ENCODE data around the gene C13orf46.

C13orf46 gene

DNA sequence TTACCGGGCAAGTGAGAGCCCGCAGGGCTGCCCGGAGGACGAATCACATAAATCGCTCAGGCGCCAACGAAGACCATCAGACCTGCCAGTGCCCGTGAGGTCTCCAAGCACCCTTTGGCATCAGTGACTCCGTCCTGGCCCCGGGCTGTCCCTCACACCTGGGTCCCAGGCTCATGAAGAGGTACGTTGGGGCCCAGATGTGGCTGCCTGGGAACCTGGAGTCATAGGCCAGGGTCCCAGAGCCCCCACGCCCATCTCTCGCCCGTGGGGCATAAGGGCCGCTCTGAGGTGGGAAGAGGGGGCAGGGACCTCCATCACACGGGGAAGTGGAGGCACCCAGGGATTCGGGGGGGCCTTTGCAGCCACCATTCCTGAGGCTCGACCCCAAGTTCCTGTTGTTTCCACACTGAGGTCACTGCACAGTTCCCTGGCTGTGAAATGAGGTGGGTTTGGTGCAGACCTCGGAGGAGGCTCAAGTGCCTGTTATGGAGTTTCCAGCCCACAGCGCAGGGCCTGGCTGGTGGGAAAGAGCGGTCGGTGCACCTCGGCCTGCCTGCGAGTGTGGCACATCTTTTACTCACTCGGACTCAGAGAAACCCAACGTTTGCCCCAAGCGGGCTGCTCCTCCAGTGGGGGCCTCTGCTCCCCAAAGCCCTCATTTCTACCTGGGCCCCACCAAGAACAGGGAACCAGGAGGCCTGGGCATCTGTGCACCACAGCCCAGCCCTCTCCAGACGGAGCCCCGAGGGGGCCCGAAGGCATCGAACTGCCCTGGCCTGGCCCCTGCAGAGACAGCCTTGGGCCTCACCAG is 35.9 kb upstream of the C13orf46 start:
- DNase-seq = no peak

GRCh38 chr13:114008964-114009589 is 35.2 kb upstream of the C13orf46 start:
- no peak for DNase-seq

DNA sequence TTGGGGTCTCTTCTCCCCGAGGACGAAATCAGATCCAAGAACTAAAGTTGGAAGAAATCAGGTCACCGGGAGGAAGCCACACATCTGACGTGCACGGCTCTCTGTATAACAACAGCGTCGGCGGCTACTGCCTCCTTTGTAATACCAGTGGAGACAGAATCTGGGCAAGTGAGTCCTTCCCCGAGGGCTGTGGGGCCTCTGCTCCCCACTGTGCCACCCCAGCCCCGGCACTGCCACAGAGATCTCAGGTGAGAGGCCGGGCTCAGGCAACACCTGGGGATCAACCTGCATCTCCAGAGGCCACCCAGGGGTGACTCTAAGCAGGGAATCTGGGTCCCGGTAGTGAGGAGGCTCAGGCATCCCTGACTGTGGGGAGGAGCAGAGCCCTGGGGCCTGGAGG is 33.7 kb upstream of the C13orf46 start:
- DNase-seq = no peak

DNA sequence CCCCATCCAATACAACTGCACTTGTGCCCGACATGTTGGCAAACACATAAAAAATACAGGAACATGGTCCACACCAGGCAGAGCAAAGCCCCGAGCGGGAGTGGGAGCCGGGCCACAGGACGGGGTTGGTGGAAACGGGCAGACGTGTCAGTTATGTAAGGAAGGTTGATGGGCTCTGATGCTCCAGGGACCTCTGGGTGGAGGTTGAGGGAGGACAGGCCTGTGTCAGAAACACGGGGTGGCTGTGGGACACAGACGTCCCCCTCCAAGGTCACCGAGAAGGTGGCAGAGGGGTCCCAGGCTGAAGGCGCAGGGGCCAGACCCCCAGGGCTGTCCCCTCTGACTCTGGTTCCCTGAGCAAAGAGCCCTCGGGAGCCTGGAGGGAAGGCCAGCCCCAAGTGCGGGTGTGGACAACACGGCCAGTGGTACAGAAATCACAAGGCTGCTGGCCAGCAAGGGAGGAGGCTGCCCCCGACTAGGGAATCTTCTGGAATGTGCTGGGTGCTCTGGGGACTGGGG is 31.4 kb upstream of the C13orf46 start:
- DNase-seq = no peak

DNA sequence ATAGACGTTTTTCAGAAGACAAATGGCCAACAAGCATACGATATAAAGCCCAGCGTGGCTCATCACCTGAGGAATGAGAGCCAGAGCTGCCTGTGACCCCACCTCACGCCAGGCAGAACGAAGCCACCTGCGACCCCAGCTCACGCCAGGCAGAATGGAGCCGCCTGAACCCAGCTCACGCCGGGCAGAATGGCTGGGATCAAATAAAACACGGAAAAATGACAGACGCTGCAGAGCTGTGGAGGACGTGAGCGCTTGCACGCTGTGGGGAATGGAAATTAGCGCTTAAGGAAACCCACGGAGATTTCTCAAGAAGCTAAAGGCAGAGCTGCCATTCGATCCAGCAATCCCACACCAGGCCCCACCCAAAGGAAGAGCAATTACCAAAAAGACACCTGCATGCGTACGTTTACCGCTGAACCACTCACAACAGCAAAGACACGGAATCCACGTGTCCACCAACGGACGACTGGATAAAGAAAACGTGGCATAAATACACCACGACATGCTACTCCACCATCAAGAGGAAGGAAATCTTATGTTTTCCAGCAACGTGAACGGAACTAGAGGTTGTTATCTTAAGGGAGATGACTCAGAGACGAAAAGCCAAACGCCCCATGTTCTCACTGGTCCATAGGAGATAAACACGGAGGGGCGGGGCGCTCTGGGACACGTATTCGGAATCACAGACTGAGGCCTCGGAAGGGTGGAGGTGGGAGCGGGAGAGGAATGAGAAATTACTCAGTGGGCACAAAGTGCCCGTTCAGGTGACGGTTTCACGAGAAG is 30.7 kb upstream of the C13orf46 start:
- DNase-seq = no peak

DNA sequence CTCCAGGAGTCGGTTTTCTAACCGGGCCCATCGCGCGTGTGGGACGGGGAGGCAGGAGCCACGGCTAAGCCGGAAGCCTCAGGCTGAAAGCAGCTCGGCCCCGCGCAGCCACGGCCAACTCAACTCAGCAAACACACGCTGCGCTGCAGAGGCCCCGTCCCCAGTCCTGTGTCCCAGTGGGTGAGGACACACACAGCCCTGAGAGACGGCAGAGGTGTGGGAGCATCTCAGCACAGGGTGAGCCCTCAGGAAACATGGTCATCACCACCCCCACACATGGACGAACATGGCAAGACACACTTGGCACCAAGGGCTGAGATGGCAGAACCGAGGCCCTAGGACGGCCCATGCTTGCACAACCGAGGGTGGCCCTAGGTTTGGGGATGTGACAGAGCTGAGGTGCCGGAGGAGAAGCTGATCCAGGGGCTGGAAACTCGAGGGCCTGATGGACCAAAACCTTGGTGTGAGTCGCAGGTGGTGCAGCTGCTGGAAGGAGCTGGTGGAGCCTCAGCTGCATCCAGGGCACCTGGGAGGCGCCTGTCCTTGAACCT is 29.0 kb upstream of the C13orf46 start:
- DNase-seq = no peak

DNA sequence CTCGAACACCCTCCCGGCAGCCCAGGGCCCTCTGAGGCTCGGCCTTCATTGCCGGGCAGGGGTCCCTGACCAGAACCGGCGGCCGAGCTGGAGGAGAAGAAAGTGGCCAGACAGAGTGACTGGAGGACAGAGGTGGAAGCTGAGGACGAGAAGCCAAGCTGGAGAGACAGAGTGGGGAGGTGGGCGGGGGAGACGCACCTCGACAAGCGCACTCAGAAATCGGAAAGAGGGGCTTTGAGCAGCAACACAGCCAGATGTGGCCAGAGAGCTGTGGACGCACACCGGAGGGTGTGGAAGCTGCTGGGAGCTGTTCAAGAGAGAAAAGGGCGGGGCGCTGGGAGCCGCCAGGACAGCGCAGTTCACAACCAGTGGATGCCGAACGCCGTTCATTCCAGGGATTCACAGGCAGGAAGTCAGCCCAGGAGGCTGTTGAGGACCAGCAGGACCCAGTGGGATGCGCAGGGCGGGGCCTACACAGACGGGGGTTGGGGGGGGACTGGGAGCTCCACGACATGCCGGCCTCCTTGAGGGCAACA is 28.2 kb upstream of the C13orf46 start:
- no peak for DNase-seq

DNA sequence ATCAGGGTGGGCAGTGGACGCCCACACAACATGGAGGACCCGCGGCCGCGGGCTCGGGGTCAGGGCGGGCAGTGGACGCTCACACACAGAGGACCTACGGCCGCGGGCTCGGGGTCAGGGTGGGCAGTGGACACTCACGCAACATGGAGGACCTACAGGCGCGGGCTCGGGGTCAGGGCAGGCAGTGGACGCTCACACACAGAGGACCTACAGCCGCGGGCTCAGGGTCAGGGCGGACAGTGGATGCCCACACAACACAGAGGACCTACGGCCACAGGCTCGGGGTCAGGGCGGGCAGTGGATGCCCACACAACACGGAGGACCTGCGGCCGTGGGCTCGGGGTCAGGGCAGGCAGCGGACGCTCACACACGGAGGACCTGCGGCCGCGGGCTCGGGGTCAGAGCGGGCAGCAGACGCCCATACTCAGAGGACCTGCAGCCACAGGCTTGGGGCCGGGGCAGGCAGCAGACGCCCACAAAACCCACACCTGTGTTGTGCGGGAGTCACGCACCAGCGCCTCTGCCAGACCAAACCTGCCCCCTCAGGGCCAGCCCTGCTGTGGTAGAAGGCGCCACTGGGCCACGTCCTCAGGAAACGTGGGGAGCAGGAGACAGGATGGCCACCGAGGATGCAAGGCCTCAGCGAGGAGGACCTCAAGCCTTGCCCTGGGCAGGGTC is 27.6 kb upstream of the C13orf46 start:
- DNase-seq = no peak

DNA sequence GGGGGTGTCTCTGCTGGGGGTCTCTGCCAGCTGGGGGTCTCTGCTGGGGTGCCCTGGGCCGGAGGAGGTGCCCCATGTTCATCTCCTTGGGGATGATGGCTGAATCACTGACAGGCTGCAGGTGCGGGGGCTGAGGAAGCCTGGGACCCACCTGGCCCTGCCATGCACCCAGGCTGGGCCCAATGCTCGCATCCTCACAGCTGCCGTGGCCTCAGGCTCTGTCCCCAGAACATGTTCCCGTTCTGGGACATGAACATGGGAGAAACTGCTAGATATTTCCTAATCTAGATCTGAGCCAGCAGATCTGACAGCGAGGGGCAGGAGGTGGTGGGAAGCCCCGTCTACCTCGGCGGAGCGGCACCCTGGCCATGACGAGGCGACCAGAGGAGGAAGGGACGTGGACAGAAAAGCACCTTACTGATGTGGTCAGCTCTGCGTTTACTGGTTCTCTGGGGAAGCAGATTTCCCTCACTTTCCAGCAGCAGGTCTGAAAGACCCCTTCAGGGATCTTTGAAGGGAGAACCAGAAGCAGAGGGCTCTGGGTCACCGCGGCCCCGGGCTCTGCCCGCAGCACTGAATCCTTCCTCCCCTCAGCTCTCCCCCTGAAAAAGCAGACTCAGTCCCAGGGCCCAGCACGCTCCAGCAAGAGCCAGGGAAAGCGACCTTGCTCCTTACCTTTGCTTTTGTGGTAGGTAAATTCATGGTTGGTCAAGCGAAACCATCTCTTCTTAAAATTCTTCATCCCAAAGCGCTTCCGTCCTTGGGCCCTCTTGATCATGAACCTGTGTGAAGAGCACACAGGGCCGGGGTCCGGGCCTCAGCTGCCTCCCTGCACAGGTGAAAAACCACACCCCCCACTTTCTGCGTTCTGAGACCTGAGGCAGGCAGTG is 26.5 kb upstream of the C13orf46 start:
- no peak for DNase-seq

- no peak for DNase-seq
These were observed 25.7 kb upstream of the C13orf46 start for GRCh38 chr13:113999618-113999910.

- no peak for DNase-seq
These were observed 25.1 kb upstream of the C13orf46 start for GRCh38 chr13:113998781-113999617.

DNA sequence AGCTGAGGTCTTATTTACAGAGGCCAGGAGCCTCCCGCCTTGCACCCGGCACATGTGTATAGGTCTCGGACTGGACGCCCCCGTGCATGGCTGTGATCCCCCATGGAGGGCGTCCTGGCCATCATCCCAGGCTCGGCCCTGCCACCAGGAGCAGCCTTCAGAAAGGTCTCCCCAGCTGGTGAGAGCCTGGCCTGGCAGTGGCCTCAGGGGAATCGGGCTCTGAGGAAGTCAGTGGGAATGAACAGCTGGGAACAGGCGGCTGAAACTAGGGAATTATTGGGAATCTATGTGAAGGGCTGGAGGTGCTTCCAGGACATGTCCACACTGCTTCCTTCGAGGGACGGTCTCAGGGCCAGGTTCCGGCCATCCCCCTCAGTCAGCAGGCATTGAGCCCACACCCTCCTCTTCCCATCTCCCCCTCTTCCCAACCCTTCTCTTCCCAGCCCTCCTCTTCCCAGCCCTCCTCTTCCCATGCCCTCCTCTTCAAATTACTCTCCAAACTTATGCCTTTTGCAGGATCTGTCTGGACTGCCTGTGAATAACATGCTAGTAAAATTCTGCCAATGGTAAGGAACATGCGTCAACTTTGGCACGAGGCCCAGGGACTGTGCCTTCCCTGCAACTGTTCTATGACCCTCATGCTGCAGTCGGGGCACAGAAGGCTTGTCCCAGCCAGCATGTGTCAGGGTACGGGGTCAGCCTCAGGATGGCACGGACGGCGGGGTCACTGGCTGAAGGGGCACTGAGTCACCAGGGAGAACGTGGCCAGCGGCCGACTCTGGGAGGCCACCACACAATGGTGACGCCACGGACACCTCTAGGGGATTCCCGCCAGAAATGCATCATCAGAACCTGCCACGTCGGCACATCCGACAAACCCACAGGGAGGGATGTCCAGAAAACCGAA is 24.2 kb upstream of the C13orf46 start:
- DNase-seq = no peak

GRCh38 chr13:113996912-113997745 is 23.3 kb upstream of the C13orf46 start:
- no peak for DNase-seq

DNA sequence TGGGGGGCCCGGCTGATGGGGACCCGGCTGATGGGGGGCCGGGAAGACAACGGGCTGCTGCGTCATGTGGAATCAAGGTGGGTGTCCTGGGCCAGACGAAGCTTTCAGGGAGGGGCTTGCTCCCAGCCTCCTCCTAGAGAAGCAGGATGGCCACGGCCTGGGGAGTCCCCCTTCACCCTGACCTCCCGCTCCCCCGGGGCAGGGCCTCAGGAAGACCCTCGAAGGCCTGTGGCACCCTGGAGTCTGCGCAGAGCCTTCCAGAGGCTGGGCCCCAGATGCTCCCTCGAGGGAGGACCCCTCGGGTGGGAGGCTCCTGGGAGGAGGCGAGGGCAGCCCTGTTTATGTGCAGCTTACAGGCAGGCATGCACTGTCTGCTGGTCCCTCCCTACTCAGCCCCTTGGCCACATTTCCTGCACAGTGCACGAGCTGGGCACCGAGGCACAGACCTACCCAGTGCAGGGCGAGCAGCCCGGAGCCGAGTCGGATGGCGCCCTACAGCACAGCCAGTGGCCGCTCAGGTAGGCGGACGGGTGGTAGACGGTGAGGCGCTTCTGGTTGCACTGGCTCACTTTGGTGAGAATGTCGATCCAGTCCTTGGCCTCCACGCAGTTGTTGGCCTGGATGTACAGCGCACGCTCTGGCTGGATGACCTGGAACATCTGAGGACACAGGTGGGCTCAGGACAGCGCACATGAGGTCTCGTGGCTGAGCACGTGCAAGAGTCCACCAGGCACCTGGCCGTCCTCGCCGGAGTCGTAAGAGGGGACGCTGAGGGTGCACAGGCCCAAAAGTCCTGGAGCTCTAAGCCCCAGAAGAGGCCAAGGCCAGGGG is 22.4 kb upstream of the C13orf46 start:
- no peak for DNase-seq

GRCh38 chr13:113995051-113995601 is 21.2 kb upstream of the C13orf46 start:
- no peak for DNase-seq

DNA sequence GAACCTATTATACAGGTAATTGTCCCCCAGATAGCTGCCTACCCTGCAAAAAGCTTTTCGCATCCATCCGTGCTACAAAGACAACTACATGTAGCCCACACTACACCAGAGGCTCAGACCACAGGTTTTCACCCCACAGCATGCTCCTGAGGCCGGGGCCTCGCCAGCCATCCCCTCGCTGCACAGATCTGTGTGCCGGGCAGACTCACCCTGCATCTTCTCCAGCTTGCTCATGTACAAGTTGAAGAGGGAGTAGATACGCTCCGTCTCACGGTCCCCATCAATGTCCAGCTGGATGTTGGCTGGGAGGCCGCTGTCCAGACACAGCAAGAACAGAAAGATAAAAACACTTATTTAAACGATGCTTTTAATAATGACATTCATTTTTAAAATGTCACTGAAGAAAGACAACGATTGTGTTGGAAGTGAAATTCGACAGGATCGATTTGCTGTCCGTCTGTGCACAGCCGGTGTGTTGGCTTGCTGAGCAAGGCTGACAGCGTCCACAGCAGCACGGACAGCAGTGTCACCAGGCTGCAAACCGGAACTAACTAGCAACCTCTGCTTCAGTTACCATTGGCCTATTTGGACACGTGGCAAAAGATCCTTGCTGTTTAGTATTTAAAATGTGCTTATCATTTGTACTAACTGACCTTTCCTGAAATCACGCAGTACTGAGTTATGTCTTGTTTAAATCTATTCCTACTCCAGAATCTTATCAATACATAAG is 18.6 kb upstream of the C13orf46 start:
- no peak for DNase-seq
